ENCODE measurements around the gene RAB10. TPM values are rescaled to one million over a fixed set of nuclear protein-coding genes. Genes with fewer than 3 reads are reported as not detected.

RAB10 gene
- total and polyA plus RNA-seq, 2 experiments from 2014 or later: 86.7 to 151 TPM

- H3K9me2 ChIP-seq (ENCODE audit: insufficient read depth): no peaks in the 10 kb centered on the region
- H3K9me3 ChIP-seq (ENCODE audit: low read depth): no peaks in the 10 kb centered on the region
- no peak overlapping the region for H3K9ac ChIP-seq
- WGBS, 2 experiments (ENCODE audit: low coverage in 1 of 2, low lambda C conversion rate in 2 of 2, missing lambda C conversion rate in 2 of 2): 43 to 45% methylated on average over 3 of the region's 3 CpGs
- H3K4me3 ChIP-seq: no peak overlapping the region
- TF ChIP-seq EZH2 (IDR thresholded peaks at IDR 0.05; ENCODE audit: insufficient read depth, poor library complexity, severe bottlenecking) (no peak), EZH2phosphoT487 (IDR thresholded peaks at IDR 0.05; ENCODE audit: insufficient read depth, low read depth) (no peak)
- H2AFZ ChIP-seq: no peak overlapping the region
- in situ Hi-C loops (cut with MboI): no loop called here
- H3K36me3 ChIP-seq (ENCODE audit: low read depth): peaks cover 9% of the 10 kb centered on the region; the same call in 1 of the 2 replicates
- H3F3A ChIP-seq (ENCODE audit: insufficient read depth): no peaks in the 10 kb centered on the region
- no peak overlapping the region for H3K27ac ChIP-seq
- no peaks in the 10 kb centered on the region for H4K20me1 ChIP-seq (ENCODE audit: insufficient read depth)
- peaks cover 100% of the 10 kb centered on the region for H3K79me2 ChIP-seq (ENCODE audit: insufficient read depth)
- H3K27me3 ChIP-seq (replicated peaks; ENCODE audit: insufficient read depth): no peaks in the 10 kb centered on the region
- no peak overlapping the region for H3K4me2 ChIP-seq (ENCODE audit: unreplicated experiment)
- no peaks in the 10 kb centered on the region for H3K4me1 ChIP-seq (ENCODE audit: insufficient read depth)
- no peak for DNase-seq
Observed at GRCh38 chr2:26122630-26123029, 88.7 kb downstream of the RAB10 start.

- Histone ChIP-seq H3K79me2 (ENCODE audit: insufficient read depth) (peaks cover 100% of the 10 kb centered on the region), H4K20me1 (ENCODE audit: insufficient read depth) (no peaks in the 10 kb centered on the region), H3K27ac (no peak overlapping the region), H3K36me3 (ENCODE audit: low read depth) (peaks cover 17% of the 10 kb centered on the region; the same call in 1 of the 2 replicates), H2AFZ (no peak overlapping the region), H3K4me3 (no peak overlapping the region), H3K4me2 (ENCODE audit: unreplicated experiment) (no peak overlapping the region), H3K9me3 (ENCODE audit: low read depth) (no peaks in the 10 kb centered on the region), H3K27me3 (replicated peaks; ENCODE audit: insufficient read depth) (no peaks in the 10 kb centered on the region), H3K4me1 (ENCODE audit: insufficient read depth) (no peaks in the 10 kb centered on the region), H3F3A (ENCODE audit: insufficient read depth) (no peaks in the 10 kb centered on the region), H3K9ac (no peak overlapping the region), H3K9me2 (ENCODE audit: insufficient read depth) (no peaks in the 10 kb centered on the region)
- DNase-seq: no peak
- TF ChIP-seq EZH2phosphoT487 (IDR thresholded peaks at IDR 0.05; ENCODE audit: insufficient read depth, low read depth) (no peak), EZH2 (IDR thresholded peaks at IDR 0.05; ENCODE audit: insufficient read depth, poor library complexity, severe bottlenecking) (no peak)
- in situ Hi-C loops (cut with MboI): no loop called here
- WGBS, 2 experiments (ENCODE audit: low coverage in 1 of 2, low lambda C conversion rate in 2 of 2, missing lambda C conversion rate in 2 of 2): 29 to 31% methylated on average over 5 of the region's 5 CpGs
Observed at GRCh38 chr2:26123426-26123825, 89.5 kb downstream of the RAB10 start.

- DNase-seq: no peak
- Histone ChIP-seq H3K9me2 (ENCODE audit: insufficient read depth) (no peaks in the 10 kb centered on the region), H3K4me3 (no peak overlapping the region), H3K27ac (no peak overlapping the region), H3K9ac (no peak overlapping the region), H3K36me3 (ENCODE audit: low read depth) (peaks cover 21% of the 10 kb centered on the region; the same call in 1 of the 2 replicates), H4K20me1 (ENCODE audit: insufficient read depth) (no peaks in the 10 kb centered on the region), H3K27me3 (replicated peaks; ENCODE audit: insufficient read depth) (no peaks in the 10 kb centered on the region), H3K9me3 (ENCODE audit: low read depth) (no peaks in the 10 kb centered on the region), H3K4me2 (ENCODE audit: unreplicated experiment) (no peak overlapping the region), H3K79me2 (ENCODE audit: insufficient read depth) (peaks cover 96% of the 10 kb centered on the region), H3F3A (ENCODE audit: insufficient read depth) (no peaks in the 10 kb centered on the region), H2AFZ (no peak overlapping the region), H3K4me1 (ENCODE audit: insufficient read depth) (no peaks in the 10 kb centered on the region)
- 51 to 55% methylated on average over 4 of the region's 4 CpGs for WGBS, 2 experiments (ENCODE audit: low coverage in 1 of 2, low lambda C conversion rate in 2 of 2, missing lambda C conversion rate in 2 of 2)
- no peak for TF ChIP-seq EZH2 (IDR thresholded peaks at IDR 0.05; ENCODE audit: insufficient read depth, poor library complexity, severe bottlenecking)
- TF ChIP-seq EZH2phosphoT487 (IDR thresholded peaks at IDR 0.05; ENCODE audit: insufficient read depth, low read depth): no peak
- in situ Hi-C loops (cut with MboI): no loop called here
Observed at GRCh38 chr2:26126074-26126473, 92.2 kb downstream of the RAB10 start.

- Histone ChIP-seq H3K4me3 (no peak overlapping the region), H3F3A (ENCODE audit: insufficient read depth) (no peaks in the 10 kb centered on the region), H4K20me1 (ENCODE audit: insufficient read depth) (no peaks in the 10 kb centered on the region), H3K4me1 (ENCODE audit: insufficient read depth) (no peaks in the 10 kb centered on the region), H3K27ac (no peak overlapping the region), H3K79me2 (ENCODE audit: insufficient read depth) (peaks cover 96% of the 10 kb centered on the region), H3K36me3 (ENCODE audit: low read depth) (peaks cover 19% of the 10 kb centered on the region; the same call in 1 of the 2 replicates), H3K4me2 (ENCODE audit: unreplicated experiment) (no peak overlapping the region), H3K9ac (no peak overlapping the region), H3K27me3 (replicated peaks; ENCODE audit: insufficient read depth) (no peaks in the 10 kb centered on the region), H3K9me3 (ENCODE audit: low read depth) (no peaks in the 10 kb centered on the region), H2AFZ (no peak overlapping the region), H3K9me2 (ENCODE audit: insufficient read depth) (no peaks in the 10 kb centered on the region)
- no peak for TF ChIP-seq EZH2phosphoT487 (IDR thresholded peaks at IDR 0.05; ENCODE audit: insufficient read depth, low read depth)
- TF ChIP-seq EZH2 (IDR thresholded peaks at IDR 0.05; ENCODE audit: insufficient read depth, poor library complexity, severe bottlenecking): no peak
- no peak for DNase-seq
- WGBS, 2 experiments (ENCODE audit: low coverage in 1 of 2, low lambda C conversion rate in 2 of 2, missing lambda C conversion rate in 2 of 2): 99 to 100% methylated on average over 7 to 8 of the region's 8 CpGs
- in situ Hi-C loops (cut with MboI): no loop called here
Observed at GRCh38 chr2:26128176-26128575, 94.3 kb downstream of the RAB10 start.

DNA sequence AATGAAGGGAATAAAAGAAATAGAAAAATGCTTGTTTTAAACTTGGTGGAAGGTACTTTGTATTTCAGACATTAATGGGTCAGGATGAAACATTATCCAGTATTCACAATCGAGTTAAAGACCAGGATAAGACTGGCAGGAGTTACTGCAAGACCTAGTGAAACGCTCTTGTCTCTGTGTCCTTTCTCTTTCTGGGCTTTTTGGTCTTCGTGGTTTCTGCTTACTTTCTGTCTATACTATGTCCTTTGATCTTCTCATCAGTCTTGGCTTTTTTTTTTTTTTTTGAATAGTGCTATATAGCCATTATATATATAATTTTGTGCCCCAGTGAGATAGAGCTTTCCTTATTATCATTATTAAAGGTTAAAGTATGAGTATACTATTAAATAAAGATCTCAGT lies 96.9 kb downstream of the RAB10 start:
- Histone ChIP-seq H3K4me3 (no peak overlapping the region), H3K27me3 (replicated peaks; ENCODE audit: insufficient read depth) (no peaks in the 10 kb centered on the region), H4K20me1 (ENCODE audit: insufficient read depth) (no peaks in the 10 kb centered on the region), H3K9me2 (ENCODE audit: insufficient read depth) (no peaks in the 10 kb centered on the region), H2AFZ (no peak overlapping the region), H3K36me3 (ENCODE audit: low read depth) (peaks cover 32% of the 10 kb centered on the region), H3K4me1 (ENCODE audit: insufficient read depth) (no peaks in the 10 kb centered on the region), H3F3A (ENCODE audit: insufficient read depth) (0 out of 2 replicates have a peak, but pooled peaks cover 3% of the 10 kb centered on the region), H3K79me2 (ENCODE audit: insufficient read depth) (peaks cover 71% of the 10 kb centered on the region), H3K9me3 (ENCODE audit: low read depth) (no peaks in the 10 kb centered on the region), H3K4me2 (ENCODE audit: unreplicated experiment) (no peak overlapping the region), H3K27ac (no peak overlapping the region), H3K9ac (no peak overlapping the region)
- TF ChIP-seq EZH2phosphoT487 (IDR thresholded peaks at IDR 0.05; ENCODE audit: insufficient read depth, low read depth) (no peak), EZH2 (IDR thresholded peaks at IDR 0.05; ENCODE audit: insufficient read depth, poor library complexity, severe bottlenecking) (no peak)
- WGBS, 2 experiments (ENCODE audit: low coverage in 1 of 2, low lambda C conversion rate in 2 of 2, missing lambda C conversion rate in 2 of 2): 99% methylated on average over 3 of the region's 3 CpGs
- in situ Hi-C loops (cut with MboI): no loop called here
- DNase-seq: no peak
